Neutrophil (primary cell): Measurements from ENCODE around the gene SRSF12.

ENCODE experiments used
- H3K27ac ChIP-seq: fragments of 200-600 bp; sonication (generic); 2 replicates; pipeline ENCODE4 v1.5.1; 2016; ENCODE audit warnings: mild to moderate bottlenecking, moderate library complexity
- H3K27me3 ChIP-seq: fragments of 200-600 bp; sonication (generic); 2 replicates; pipeline ENCODE4 v1.6.0; 2016; ENCODE audit warnings: mild to moderate bottlenecking
- H3K36me3 ChIP-seq: fragments of 200-600 bp; sonication (generic); 2 replicates; pipeline ENCODE4 v1.5.1; 2017
- H3K4me1 ChIP-seq, 2 experiments: fragments of 200-600 bp in 1 of 2; sonication (generic) in 1 of 2; 1 replicate in 1 of 2; 2 replicates in 1 of 2; pipeline versions ENCODE4 v1.5.1 to v1.6.1; 2013 to 2016; ENCODE audit warnings: low read depth in 1 of 2, low read length in 1 of 2, mild to moderate bottlenecking in 1 of 2, moderate library complexity in 1 of 2; ENCODE audit not compliant: control insufficient read depth in 1 of 2, insufficient read depth in 1 of 2
- H3K4me3 ChIP-seq, 2 experiments: fragments of 200-600 bp in 1 of 2; sonication (generic) in 1 of 2; 1 replicate in 1 of 2; 2 replicates in 1 of 2; pipeline ENCODE4 v1.5.1; 2013 to 2016; ENCODE audit warnings: low read depth in 1 of 2, low read length in 1 of 2, mild to moderate bottlenecking in 1 of 2, moderate library complexity in 1 of 2
- H3K9me3 ChIP-seq: fragments of 200-600 bp; sonication (generic); 2 replicates; pipeline ENCODE4 v1.5.1; 2016
- TF ChIP-seq, protein P1 (sequence below): fragments of 200-600 bp; sonication (generic); IDR thresholded peaks from 2 replicates; pipeline ENCODE4 v1.5.1; 2016; ENCODE audit warnings: antibody characterized with exemption

SRSF12 gene

DNA sequence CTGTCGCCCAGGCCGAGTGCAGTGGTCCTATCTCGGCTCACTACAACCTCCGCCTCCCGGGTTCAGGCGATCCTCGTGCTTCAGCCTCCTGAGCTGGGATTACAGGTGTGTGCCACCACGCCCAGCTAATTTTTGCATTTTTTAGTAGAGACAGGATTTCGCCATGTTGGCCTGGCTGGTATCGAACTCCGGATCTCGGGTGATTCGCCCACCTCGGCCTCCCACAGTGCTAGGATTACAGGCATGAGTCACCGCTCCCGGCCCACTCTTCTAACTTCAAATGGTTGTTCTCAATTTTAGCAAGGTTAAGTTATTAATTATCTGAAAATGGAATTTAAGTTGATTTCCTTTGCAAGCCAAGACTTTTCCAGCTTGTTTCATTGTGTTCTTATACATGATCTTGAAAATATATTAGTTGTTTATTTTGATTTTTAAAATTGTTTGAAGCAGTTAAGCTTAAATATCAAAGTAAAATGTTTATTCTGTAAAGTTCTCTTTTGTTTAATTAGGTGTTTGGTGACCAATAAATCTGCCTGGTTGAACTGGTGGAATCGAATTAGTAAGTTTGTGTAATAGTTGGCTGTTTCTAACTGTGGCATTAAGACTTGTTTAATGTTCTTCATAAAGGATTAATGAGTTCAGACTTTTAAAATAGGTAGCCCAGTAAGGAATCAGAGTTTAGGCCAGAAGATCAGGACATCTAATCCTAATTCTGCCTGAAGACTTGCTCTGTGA, 30.3 kb upstream of the SRSF12 start:
- H3K9me3 ChIP-seq = no peaks in the 10 kb centered on the region

DNA sequence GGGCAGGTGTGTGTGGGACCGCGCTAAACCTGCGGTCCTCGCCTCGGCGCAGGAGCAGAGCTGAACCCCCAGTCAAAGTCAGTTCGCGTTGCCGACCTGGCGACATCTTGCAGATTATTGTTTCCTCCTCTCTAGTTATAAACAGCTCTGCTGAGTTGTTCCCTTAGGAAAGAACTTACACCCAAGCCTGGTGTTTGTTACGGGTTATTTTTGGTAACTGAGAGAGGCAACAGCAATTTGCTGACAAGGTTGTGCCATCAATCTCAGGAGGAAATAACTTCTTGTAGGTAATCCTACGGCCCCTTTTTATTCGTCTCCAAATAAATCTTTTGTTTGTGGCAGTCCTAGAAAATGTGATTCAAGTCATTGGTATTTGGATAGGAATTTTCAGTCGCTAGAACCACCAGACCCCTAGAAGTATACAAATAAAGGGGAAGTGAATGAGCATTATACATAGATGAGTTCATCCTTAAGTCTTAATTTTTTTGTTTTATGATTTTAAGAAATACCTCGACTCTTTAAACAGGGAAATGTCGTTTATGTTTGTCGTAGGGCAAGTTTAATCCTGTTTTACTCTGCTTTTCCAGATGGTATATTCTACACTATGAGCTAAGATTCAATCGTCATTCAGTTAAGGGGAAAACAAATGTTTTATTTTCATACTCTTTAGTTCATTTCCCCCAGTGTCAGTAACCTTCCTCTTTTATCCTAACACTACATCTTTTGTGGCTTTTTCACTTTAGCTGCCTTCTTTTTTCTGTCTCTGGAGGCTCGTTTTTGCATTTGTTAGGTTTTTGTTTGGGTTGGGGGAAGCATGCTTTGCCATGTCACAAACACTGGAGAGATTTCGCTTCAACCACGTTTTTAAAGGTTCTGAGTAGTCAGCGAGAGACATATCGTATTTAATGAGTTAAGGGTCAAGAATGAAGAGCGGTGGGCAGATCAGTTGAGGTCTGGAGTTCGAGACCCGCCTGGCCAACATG, 29.1 kb upstream of the SRSF12 start:
- no peaks in the 10 kb centered on the region for H3K27me3 ChIP-seq
- TF ChIP-seq, protein P1, sequence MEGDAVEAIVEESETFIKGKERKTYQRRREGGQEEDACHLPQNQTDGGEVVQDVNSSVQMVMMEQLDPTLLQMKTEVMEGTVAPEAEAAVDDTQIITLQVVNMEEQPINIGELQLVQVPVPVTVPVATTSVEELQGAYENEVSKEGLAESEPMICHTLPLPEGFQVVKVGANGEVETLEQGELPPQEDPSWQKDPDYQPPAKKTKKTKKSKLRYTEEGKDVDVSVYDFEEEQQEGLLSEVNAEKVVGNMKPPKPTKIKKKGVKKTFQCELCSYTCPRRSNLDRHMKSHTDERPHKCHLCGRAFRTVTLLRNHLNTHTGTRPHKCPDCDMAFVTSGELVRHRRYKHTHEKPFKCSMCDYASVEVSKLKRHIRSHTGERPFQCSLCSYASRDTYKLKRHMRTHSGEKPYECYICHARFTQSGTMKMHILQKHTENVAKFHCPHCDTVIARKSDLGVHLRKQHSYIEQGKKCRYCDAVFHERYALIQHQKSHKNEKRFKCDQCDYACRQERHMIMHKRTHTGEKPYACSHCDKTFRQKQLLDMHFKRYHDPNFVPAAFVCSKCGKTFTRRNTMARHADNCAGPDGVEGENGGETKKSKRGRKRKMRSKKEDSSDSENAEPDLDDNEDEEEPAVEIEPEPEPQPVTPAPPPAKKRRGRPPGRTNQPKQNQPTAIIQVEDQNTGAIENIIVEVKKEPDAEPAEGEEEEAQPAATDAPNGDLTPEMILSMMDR = no peak
- no peaks in the 10 kb centered on the region for H3K9me3 ChIP-seq
- H3K36me3 ChIP-seq = no peaks in the 10 kb centered on the region
- peak overlapping the region; percentile 80 to 92 for H3K4me3 ChIP-seq
- peaks cover 14 to 18% of the 10 kb centered on the region in 2 experiments for H3K4me1 ChIP-seq
- peak overlapping the region; percentile 63 for H3K27ac ChIP-seq

More for the DNA sequence above, 30.3 kb upstream of the SRSF12 start:
- Histone ChIP-seq H3K36me3 (no peaks in the 10 kb centered on the region), H3K27ac (no peak overlapping the region), H3K27me3 (no peaks in the 10 kb centered on the region), H3K4me3 (no peak overlapping the region), H3K4me1 (peaks cover 14 to 18% of the 10 kb centered on the region in 2 experiments)
- TF ChIP-seq, protein P1 = no peak

DNA sequence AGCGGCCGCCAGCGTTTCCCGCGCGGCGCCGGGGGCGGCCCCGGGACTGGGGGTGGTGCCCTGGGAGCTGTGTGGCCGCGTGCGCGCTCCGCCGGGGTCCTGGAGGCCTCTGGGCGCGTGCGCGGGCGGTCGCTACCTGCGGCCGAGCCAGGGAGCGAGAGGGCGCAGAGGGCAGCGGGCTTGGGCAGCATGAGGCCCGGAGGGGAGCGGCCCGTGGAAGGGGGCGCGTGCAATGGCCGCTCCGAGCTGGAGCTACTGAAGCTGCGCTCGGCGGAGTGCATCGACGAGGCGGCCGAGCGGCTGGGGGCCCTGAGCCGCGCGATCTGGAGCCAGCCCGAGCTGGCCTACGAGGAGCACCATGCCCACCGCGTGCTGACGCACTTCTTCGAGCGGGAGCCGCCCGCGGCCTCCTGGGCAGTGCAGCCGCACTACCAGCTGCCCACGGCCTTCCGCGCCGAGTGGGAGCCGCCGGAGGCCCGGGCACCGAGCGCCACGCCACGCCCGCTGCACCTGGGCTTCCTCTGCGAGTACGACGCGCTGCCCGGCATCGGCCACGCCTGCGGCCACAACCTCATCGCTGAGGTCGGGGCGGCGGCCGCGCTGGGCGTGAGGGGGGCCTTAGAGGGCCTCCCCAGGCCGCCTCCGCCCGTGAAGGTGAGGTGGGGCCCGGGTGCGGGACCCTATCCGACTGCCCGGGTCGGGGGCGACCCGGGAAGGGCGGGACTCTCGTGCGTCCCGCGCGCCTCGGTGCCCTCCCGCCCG, 28.3 kb upstream of the SRSF12 start, which contains the start of gene PM20D2:
PM20D2 (plus strand) TSS at position 100 of the 762 bp plus-strand sequence; CDS start at position 190, 90 bp downstream.
- Histone ChIP-seq H3K4me1 (peaks cover 14 to 18% of the 10 kb centered on the region in 2 experiments), H3K4me3 (peak within 1 kb of the TSS; percentile 80 to 92), H3K9me3 (no peaks in the 10 kb centered on the region), H3K27ac (peak within 1 kb of the TSS; percentile 63), H3K27me3 (no peaks in the 10 kb centered on the region), H3K36me3 (no peaks in the 10 kb centered on the region)
- TF ChIP-seq, protein P1 = no peak

DNA sequence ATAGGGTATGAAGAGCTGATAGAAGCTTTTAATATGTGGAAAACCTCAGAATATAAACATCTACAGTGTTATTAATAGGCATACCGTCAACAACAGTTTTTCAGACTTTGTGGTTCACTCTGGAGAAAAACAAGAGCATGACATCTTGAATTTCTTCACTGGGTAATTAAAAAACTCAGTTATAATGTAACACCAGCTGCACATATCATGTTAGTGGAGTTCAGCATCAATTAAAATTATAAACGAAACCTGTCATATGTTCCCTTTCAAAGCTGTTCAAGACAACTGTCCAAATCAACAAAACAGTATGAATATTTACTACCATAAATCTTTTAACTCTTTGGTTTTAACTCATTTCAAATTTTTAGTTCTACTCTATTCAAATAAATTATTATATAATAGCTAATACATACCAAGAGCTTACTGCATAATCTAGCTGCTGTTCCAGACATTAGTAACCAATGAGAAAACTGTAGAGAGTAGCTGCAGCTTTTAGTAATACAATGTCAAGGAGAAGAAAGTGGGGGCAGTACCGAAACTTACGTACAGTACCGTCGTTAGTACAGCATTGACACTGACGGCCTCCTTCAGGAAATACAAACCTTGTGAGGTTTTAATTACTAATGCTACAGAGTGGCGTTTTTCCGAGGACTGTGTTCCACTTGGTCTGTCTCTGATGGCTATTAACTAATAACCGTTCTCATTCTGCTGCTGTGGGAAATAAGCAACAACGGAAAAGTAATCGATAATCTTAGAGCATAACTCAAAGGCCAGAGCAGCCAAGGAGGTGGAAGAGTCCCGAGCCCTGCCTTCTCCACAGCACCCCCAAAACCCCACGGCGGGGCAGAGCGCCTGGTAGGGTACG, 27.5 kb upstream of the SRSF12 start:
- Histone ChIP-seq H3K9me3 (no peaks in the 10 kb centered on the region), H3K4me1 (peaks cover 14 to 18% of the 10 kb centered on the region in 2 experiments), H3K27me3 (no peaks in the 10 kb centered on the region), H3K36me3 (no peaks in the 10 kb centered on the region), H3K4me3 (peak overlapping the region; percentile 80 to 92), H3K27ac (peak overlapping the region; percentile 63)
- TF ChIP-seq, protein P1 = no peak
